ENCODE measurements around the gene TRIM25. TPM values are rescaled to one million over a fixed set of nuclear protein-coding genes. Genes with fewer than 3 reads are reported as not detected.

The TRIM25 gene
- total RNA-seq, 1 donor from 2014 or later: 17.2 TPM

- Histone ChIP-seq H3K36me3 (peaks cover 25% of the 10 kb centered on the region), H3K9me3 (replicated peaks) (no peaks in the 10 kb centered on the region)
Observed at GRCh38 chr17:56866076-56866475, 47.8 kb downstream of the TRIM25 start.

GRCh38 chr17:56863974-56864373 lies 49.9 kb downstream of the TRIM25 start:
- H3K9me3 ChIP-seq (replicated peaks): no peaks in the 10 kb centered on the region
- H3K4me1 ChIP-seq: no peaks in the 10 kb centered on the region
- no peak for TF ChIP-seq CTCF (IDR thresholded peaks at IDR 0.05; ENCODE audit: borderline replicate concordance)
- H3K27me3 ChIP-seq (ENCODE audit: low read depth): no peaks in the 10 kb centered on the region
- H3K27ac ChIP-seq (replicated peaks): no peak overlapping the region
- intact Hi-C loops (cut with micrococcal nuclease): no loop called here
- DNase-seq: no peak
- peaks cover 45% of the 10 kb centered on the region for H3K36me3 ChIP-seq
- no peak overlapping the region for H3K4me3 ChIP-seq

More at GRCh38 chr17:56866076-56866475, 47.8 kb downstream of the TRIM25 start:
- Histone ChIP-seq H3K4me3 (no peak overlapping the region), H3K27me3 (ENCODE audit: low read depth) (no peaks in the 10 kb centered on the region), H3K4me1 (no peaks in the 10 kb centered on the region), H3K27ac (replicated peaks) (no peak overlapping the region)
- intact Hi-C loops (cut with micrococcal nuclease): no loop called here
- TF ChIP-seq CTCF (IDR thresholded peaks at IDR 0.05; ENCODE audit: borderline replicate concordance): no peak
- DNase-seq: no peak

GRCh38 chr17:56861899-56862298 lies 52.0 kb downstream of the TRIM25 start:
- no peak for DNase-seq
- no peaks in the 10 kb centered on the region for H3K4me1 ChIP-seq
- H3K36me3 ChIP-seq: peaks cover 66% of the 10 kb centered on the region
- no peaks in the 10 kb centered on the region for H3K27me3 ChIP-seq (ENCODE audit: low read depth)
- no peak overlapping the region for H3K27ac ChIP-seq (replicated peaks)
- H3K9me3 ChIP-seq (replicated peaks): no peaks in the 10 kb centered on the region
- TF ChIP-seq CTCF (IDR thresholded peaks at IDR 0.05; ENCODE audit: borderline replicate concordance): no peak
- H3K4me3 ChIP-seq: no peak overlapping the region
- intact Hi-C loops (cut with micrococcal nuclease): no loop called here

GRCh38 chr17:56851008-56851407 lies 62.8 kb downstream of the TRIM25 start:
- peaks cover 11% of the 10 kb centered on the region for H3K4me1 ChIP-seq
- no peaks in the 10 kb centered on the region for H3K27me3 ChIP-seq (ENCODE audit: low read depth)
- no peak for TF ChIP-seq CTCF (IDR thresholded peaks at IDR 0.05; ENCODE audit: borderline replicate concordance)
- peaks cover 25% of the 10 kb centered on the region for H3K36me3 ChIP-seq
- no peak for DNase-seq
- no peak overlapping the region for H3K4me3 ChIP-seq
- H3K9me3 ChIP-seq (replicated peaks): no peaks in the 10 kb centered on the region
- intact Hi-C loops (cut with micrococcal nuclease): no loop called here
- H3K27ac ChIP-seq (replicated peaks): peak overlapping the region; percentile 55

GRCh38 chr17:56850591-56850990 lies 63.3 kb downstream of the TRIM25 start:
- no peak for TF ChIP-seq CTCF (IDR thresholded peaks at IDR 0.05; ENCODE audit: borderline replicate concordance)
- H3K27me3 ChIP-seq (ENCODE audit: low read depth): no peaks in the 10 kb centered on the region
- DNase-seq: no peak
- intact Hi-C loops (cut with micrococcal nuclease): no loop called here
- no peaks in the 10 kb centered on the region for H3K9me3 ChIP-seq (replicated peaks)
- H3K4me3 ChIP-seq: no peak overlapping the region
- H3K36me3 ChIP-seq: peaks cover 28% of the 10 kb centered on the region
- H3K27ac ChIP-seq (replicated peaks): peak overlapping the region; percentile 55
- H3K4me1 ChIP-seq: peaks cover 11% of the 10 kb centered on the region

GRCh38 chr17:56849131-56849530 lies 64.7 kb downstream of the TRIM25 start:
- peaks cover 28% of the 10 kb centered on the region for H3K36me3 ChIP-seq
- no peaks in the 10 kb centered on the region for H3K27me3 ChIP-seq (ENCODE audit: low read depth)
- peaks cover 11% of the 10 kb centered on the region for H3K4me1 ChIP-seq
- no peak overlapping the region for H3K4me3 ChIP-seq
- H3K9me3 ChIP-seq (replicated peaks): no peaks in the 10 kb centered on the region
- TF ChIP-seq CTCF (IDR thresholded peaks at IDR 0.05; ENCODE audit: borderline replicate concordance): no peak
- DNase-seq: no peak
- no peak overlapping the region for H3K27ac ChIP-seq (replicated peaks)
- intact Hi-C loops (cut with micrococcal nuclease): no loop called here

All from left ventricle myocardium inferior (tissue), 1 donor.